Activated CD8-positive, alpha-beta T cell treated with anti-CD3 and anti-CD28 coated beads, Interleukin-2, amount 10 ng/mL, durations not matched to agents 7 days and 5 days (primary cell): Measurements from ENCODE around the gene ADAMTS17. TPM values are rescaled to one million over a fixed set of nuclear protein-coding genes. Genes with fewer than 3 reads are reported as not detected.
A peak's percentile ranks its signal among the peaks of the same experiment; 100 is the strongest.
"Not testable (repeated sequence)": the region's sequence is repeated elsewhere in the genome, so short reads cannot be mapped to it uniquely, and the experiment has no call there.

Source experiments
- ATAC-seq: fragments of 150-1000 bp; cut with Tn5 transposase; one replicate; pipeline ENCODE4 v1.10.0; 2021; ENCODE audit warnings: moderate library complexity
- CTCF ChIA-PET: fragments of 350-600 bp; sonication (Branson Sonifier 250); formaldehyde crosslinking; loops from one replicate; lab custom pipeline; 2021; ENCODE audit warnings: antibody characterized with exemption; lab: Charles Lee
- POLR2A ChIA-PET: fragments of 350-600 bp; sonication (Branson Sonifier 250); formaldehyde crosslinking; loops from one replicate; lab custom pipeline; 2021; ENCODE audit warnings: antibody characterized with exemption; lab: Charles Lee
- DNase-seq: peaks from one replicate; pipeline ENCODE4 v3.0.0-alpha.2; 2020
- H3K27ac Mint-ChIP-seq: one replicate; pipeline ENCODE4 v1.8.0; 2021; ENCODE audit warnings: mild to moderate bottlenecking, mixed read lengths
- H3K27me3 Mint-ChIP-seq: one replicate; pipeline ENCODE4 v1.8.0; 2021; ENCODE audit warnings: low read depth, mixed read lengths
- H3K36me3 Mint-ChIP-seq: one replicate; pipeline ENCODE4 v1.8.0; 2021; ENCODE audit warnings: low read depth, mixed read lengths
- H3K4me1 Mint-ChIP-seq: one replicate; pipeline ENCODE4 v1.8.0; 2021; ENCODE audit warnings: low read depth, mixed read lengths
- H3K4me3 Mint-ChIP-seq: one replicate; pipeline ENCODE4 v1.8.0; 2021; ENCODE audit warnings: mild to moderate bottlenecking, mixed read lengths
- H3K9me3 Mint-ChIP-seq: one replicate; pipeline ENCODE4 v1.8.0; 2022; ENCODE audit warnings: mixed read lengths; ENCODE audit not compliant: insufficient read depth
- total RNA-seq, 2 experiments: library from RNA; stranded (reverse); gene quantifications; one replicate each; pipeline ENCODE4 v1.2.3, GENCODE V29; 2021

The ADAMTS17 gene
- total RNA-seq, 2 experiments from 2014 or later: 5.1 to 6.0 TPM

DNA sequence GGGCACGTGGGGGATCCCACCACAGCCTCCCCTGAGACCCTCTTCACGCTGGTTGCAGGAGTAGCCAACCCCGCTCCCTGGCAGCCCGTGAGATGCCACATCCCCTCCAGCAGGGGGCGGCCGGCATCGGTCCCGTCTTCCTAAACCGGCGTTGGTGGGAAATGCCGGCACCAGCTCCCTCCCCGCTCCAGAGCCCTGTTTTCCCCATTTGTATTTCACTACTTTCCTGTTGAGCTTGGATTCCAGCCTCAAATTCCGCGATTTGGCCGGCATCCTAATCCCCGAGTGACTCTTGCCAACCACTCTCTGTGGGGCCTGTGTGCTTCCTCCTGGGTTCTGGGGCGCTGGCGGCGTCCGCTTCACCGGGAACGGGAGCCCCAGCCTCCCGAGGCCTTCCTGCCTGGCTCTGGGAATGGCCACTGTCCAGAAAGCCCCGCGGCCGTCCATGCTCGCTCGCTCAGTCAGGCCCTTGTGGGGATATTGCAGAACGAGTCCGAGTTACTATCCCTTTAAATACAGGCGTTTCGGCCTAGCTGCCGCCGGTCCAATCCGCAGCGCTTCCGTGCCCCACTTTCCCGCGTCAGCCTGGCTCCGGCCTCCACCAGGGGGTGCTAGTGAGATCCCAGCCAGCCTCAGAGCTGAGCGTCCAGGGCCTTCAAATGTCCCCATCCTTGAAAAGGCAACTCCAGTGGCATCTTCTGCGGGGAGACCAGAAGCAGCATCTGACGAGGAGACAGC is 8.1 kb upstream of the ADAMTS17 start:
- ChIA-PET CTCF (interaction anchor here (0.6 to 7.7 kb wide), 74 partner anchors 9 to 768 kb away, joined by 3 to 148 read pairs (median 5); partner anchors contain the start of genes ADAMTS17, ASB7, CERS3 and LINS1), POLR2A (interaction anchor here (2.1 kb wide), 1 partner anchor 253 kb away, joined by 14 read pairs; the partner anchor contains the start of genes ASB7 and LINS1)
- Mint-ChIP-seq H3K9me3 (no peaks in the 10 kb centered on the region), H3K4me1 (peaks cover 9% of the 10 kb centered on the region), H3K36me3 (no peaks in the 10 kb centered on the region), H3K27me3 (peaks cover 9% of the 10 kb centered on the region), H3K4me3 (peak overlapping the region; percentile 83), H3K27ac (peak overlapping the region; percentile 88)
- peak; percentile 98 for ATAC-seq
- peak; percentile 91 for DNase-seq

DNA sequence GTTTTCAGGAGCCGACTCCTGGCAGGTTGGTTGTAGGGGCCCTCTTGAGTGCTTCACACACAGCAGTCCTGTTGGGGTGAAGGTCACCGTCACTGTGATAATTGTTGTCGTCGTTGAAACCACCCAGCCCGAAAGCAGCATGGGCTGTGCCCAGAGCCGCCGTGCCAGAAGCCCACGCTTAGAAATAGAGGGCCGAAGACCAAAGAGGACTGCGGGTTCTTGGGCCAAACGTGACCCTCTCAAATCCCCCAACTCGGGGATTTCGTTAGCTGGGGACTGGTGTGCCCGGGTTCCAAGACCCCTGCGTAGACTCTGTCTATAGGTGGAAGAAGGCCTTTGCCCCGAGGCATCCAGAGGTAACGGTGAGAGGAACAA is 7.5 kb upstream of the ADAMTS17 start:
- H3K36me3 Mint-ChIP-seq: no peaks in the 10 kb centered on the region
- POLR2A ChIA-PET: interaction anchor here (2.1 kb wide), 1 partner anchor 253 kb away, joined by 14 read pairs; the partner anchor contains the start of genes ASB7 and LINS1
- no peak overlapping the region for H3K27ac Mint-ChIP-seq
- H3K9me3 Mint-ChIP-seq: no peaks in the 10 kb centered on the region
- H3K27me3 Mint-ChIP-seq: peaks cover 6% of the 10 kb centered on the region
- DNase-seq (no peak), ATAC-seq (no peak)
- peaks cover 9% of the 10 kb centered on the region for H3K4me1 Mint-ChIP-seq
- CTCF ChIA-PET: interaction anchor here (0.7 to 7.7 kb wide), 51 partner anchors 10 to 670 kb away, joined by 3 to 148 read pairs (median 7); partner anchors contain the start of genes ADAMTS17, ASB7, CERS3 and LINS1
- peak overlapping the region; percentile 83 for H3K4me3 Mint-ChIP-seq

DNA sequence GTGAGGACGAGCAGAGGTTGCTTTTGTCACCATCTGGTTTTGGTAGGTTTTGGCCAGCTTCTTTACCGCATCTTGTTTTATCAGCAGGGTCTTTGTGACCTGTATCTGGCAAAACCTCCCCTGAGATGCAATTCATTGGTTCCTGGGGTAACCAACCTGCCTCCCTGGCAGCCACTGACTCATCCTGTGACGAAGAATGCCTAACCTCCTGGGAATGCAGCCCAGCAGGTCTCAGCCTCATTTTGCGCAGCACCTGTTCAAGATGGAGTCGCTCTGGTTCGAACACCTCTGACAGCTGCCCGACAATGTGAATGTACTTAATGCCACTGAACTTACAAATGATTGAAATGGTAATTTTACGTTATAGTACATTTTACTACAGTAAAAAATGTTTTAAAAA is 6.8 kb upstream of the ADAMTS17 start:
- ChIA-PET CTCF (interaction anchor here (0.7 to 7.7 kb wide), 18 partner anchors 10 to 660 kb away, joined by 3 to 148 read pairs (median 14); partner anchors contain the start of genes ADAMTS17, ASB7 and LINS1), POLR2A (interaction anchor here (1.5 kb wide), 1 partner anchor 249 kb away, joined by 3 read pairs; no protein-coding TSS in a partner anchor)
- ATAC-seq: no peak
- no peak for DNase-seq
- peaks cover 6% of the 10 kb centered on the region for H3K27me3 Mint-ChIP-seq
- H3K9me3 Mint-ChIP-seq: no peaks in the 10 kb centered on the region
- no peak overlapping the region for H3K4me3 Mint-ChIP-seq
- H3K36me3 Mint-ChIP-seq: no peaks in the 10 kb centered on the region
- peaks cover 9% of the 10 kb centered on the region for H3K4me1 Mint-ChIP-seq
- no peak overlapping the region for H3K27ac Mint-ChIP-seq

- POLR2A ChIA-PET: interaction anchor here (1.5 kb wide), 1 partner anchor 250 kb away, joined by 3 read pairs; no protein-coding TSS in a partner anchor
- DNase-seq (no peak), ATAC-seq (no peak)
- no peak overlapping the region for H3K4me3 Mint-ChIP-seq
- H3K27me3 Mint-ChIP-seq: peaks cover 10% of the 10 kb centered on the region
- no peak overlapping the region for H3K27ac Mint-ChIP-seq
- no peaks in the 10 kb centered on the region for H3K9me3 Mint-ChIP-seq
- CTCF ChIA-PET: interaction anchor here (2.3 to 7.7 kb wide), 3 partner anchors 8 to 660 kb away, joined by 8 to 148 read pairs (median 62); partner anchors contain the start of gene ADAMTS17
- H3K36me3 Mint-ChIP-seq: no peaks in the 10 kb centered on the region
- H3K4me1 Mint-ChIP-seq: peaks cover 14% of the 10 kb centered on the region
These were observed 5.2 kb upstream of the ADAMTS17 start for GRCh38 chr15:100346866-100347512.

DNA sequence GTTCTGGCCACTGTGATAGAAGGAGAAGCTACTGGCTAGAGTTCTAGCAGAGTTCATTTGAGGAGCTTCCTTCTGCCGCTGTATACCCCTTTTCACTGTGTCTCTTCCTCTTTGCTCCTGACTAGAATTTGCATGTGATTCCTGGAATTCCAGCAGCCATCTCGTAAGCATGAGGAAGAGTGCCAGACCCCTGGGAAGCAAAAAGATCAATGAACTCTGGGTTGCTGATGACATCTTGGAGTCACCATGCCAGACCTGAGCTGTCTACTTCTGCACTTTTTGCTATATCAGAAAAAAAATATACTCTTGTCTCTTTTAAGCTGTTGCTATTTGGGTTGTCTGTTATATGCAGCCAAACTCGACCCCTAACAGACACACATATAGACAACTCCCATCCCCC is 3.7 kb upstream of the ADAMTS17 start:
- H3K27ac Mint-ChIP-seq: no peak overlapping the region
- H3K27me3 Mint-ChIP-seq: peaks cover 11% of the 10 kb centered on the region
- DNase-seq (no peak), ATAC-seq (no peak)
- peaks cover 13% of the 10 kb centered on the region for H3K4me1 Mint-ChIP-seq
- no peaks in the 10 kb centered on the region for H3K9me3 Mint-ChIP-seq
- H3K4me3 Mint-ChIP-seq: no peak overlapping the region
- POLR2A ChIA-PET: interaction anchor here (1.0 to 1.1 kb wide), 2 partner anchors 251 to 257 kb away, joined by 3 to 4 read pairs; partner anchors contain the start of gene ASB7
- no peaks in the 10 kb centered on the region for H3K36me3 Mint-ChIP-seq
- CTCF ChIA-PET: interaction anchor here (0.9 to 7.7 kb wide), 3 partner anchors 6 to 227 kb away, joined by 3 to 148 read pairs (median 4); partner anchors contain the start of gene ADAMTS17

- Mint-ChIP-seq H3K36me3 (no peaks in the 10 kb centered on the region), H3K4me3 (no peak overlapping the region), H3K27me3 (peaks cover 19% of the 10 kb centered on the region), H3K9me3 (no peaks in the 10 kb centered on the region), H3K4me1 (peaks cover 22% of the 10 kb centered on the region), H3K27ac (no peak overlapping the region)
- DNase-seq (no peak), ATAC-seq (no peak)
- POLR2A ChIA-PET: interaction anchor here (0.6 kb wide), 1 partner anchor 415 kb away, joined by 3 read pairs; no protein-coding TSS in a partner anchor
- CTCF ChIA-PET: interaction anchor here (0.8 to 8.3 kb wide), 5 partner anchors 5 to 414 kb away, joined by 3 to 148 read pairs (median 4); no protein-coding TSS in a partner anchor
These were observed 1.5 kb upstream of the ADAMTS17 start for GRCh38 chr15:100343251-100343650.

- Mint-ChIP-seq H3K27ac (no peak overlapping the region), H3K9me3 (no peaks in the 10 kb centered on the region), H3K4me1 (peaks cover 28% of the 10 kb centered on the region), H3K4me3 (no peak overlapping the region), H3K36me3 (no peaks in the 10 kb centered on the region), H3K27me3 (peaks cover 19% of the 10 kb centered on the region)
- DNase-seq (no peak), ATAC-seq (peak; percentile 29)
- CTCF ChIA-PET: interaction anchor here (1.4 to 8.3 kb wide), 5 partner anchors 7 to 531 kb away, joined by 4 to 148 read pairs (median 5); no protein-coding TSS in a partner anchor
- POLR2A ChIA-PET: interaction anchor here (1.5 kb wide), 1 partner anchor 11 kb away, joined by 5 read pairs; no protein-coding TSS in a partner anchor
These were observed 481 bp downstream of the ADAMTS17 start for GRCh38 chr15:100341239-100341749.

GRCh38 chr15:100340721-100341238 is 995 bp downstream of the ADAMTS17 start:
- H3K4me1 Mint-ChIP-seq: peaks cover 30% of the 10 kb centered on the region
- peak overlapping the region; percentile 59 for H3K4me3 Mint-ChIP-seq
- ChIA-PET CTCF (interaction anchor here (1.1 to 8.3 kb wide), 4 partner anchors 8 to 410 kb away, joined by 3 to 148 read pairs (median 62); no protein-coding TSS in a partner anchor), POLR2A (interaction anchor here (1.5 kb wide), 1 partner anchor 10 kb away, joined by 5 read pairs; no protein-coding TSS in a partner anchor)
- no peaks in the 10 kb centered on the region for H3K9me3 Mint-ChIP-seq
- no peaks in the 10 kb centered on the region for H3K36me3 Mint-ChIP-seq
- DNase-seq (no peak), ATAC-seq (peak; percentile 16)
- peak overlapping the region; percentile 46 for H3K27ac Mint-ChIP-seq
- H3K27me3 Mint-ChIP-seq: peaks cover 17% of the 10 kb centered on the region

DNA sequence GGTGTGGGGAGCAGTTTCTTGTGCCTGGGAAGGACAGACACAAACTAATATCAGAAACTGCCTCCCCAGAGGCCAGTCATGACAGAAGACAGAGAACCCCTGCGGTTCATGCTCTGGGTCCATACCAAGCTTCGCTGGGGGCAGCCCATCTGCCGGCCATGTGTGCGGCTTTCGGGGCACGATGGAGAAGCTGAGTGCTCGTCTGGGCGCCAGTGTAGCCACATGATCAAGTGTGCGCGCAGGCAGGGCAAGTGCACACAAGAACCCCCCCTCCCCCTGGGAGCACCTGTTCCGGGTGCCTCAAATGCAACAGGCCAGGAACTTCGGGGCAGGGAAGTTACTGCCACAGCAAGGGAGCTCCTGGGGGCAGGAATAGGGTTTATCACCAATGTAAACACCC is 1.8 kb downstream of the ADAMTS17 start:
- DNase-seq (no peak), ATAC-seq (no peak)
- no peaks in the 10 kb centered on the region for H3K9me3 Mint-ChIP-seq
- peak overlapping the region; percentile 59 for H3K4me3 Mint-ChIP-seq
- POLR2A ChIA-PET: interaction anchor here (2.0 kb wide), 1 partner anchor 10 kb away, joined by 13 read pairs; no protein-coding TSS in a partner anchor
- H3K4me1 Mint-ChIP-seq: peaks cover 38% of the 10 kb centered on the region
- H3K27ac Mint-ChIP-seq: no peak overlapping the region
- H3K36me3 Mint-ChIP-seq: no peaks in the 10 kb centered on the region
- CTCF ChIA-PET: interaction anchor here (1.1 to 8.3 kb wide), 9 partner anchors 9 to 410 kb away, joined by 3 to 148 read pairs (median 6); no protein-coding TSS in a partner anchor
- peaks cover 16% of the 10 kb centered on the region for H3K27me3 Mint-ChIP-seq

- not testable (repeated sequence) for H3K4me3 Mint-ChIP-seq, DNase-seq, H3K27ac Mint-ChIP-seq, H3K9me3 Mint-ChIP-seq, H3K36me3 Mint-ChIP-seq, ATAC-seq
- Mint-ChIP-seq H3K27me3 (peaks cover 16% of the 10 kb centered on the region), H3K4me1 (peaks cover 44% of the 10 kb centered on the region)
- POLR2A ChIA-PET: interaction anchor here (1.2 to 2.0 kb wide), 2 partner anchors 9 to 409 kb away, joined by 4 to 13 read pairs; no protein-coding TSS in a partner anchor
- CTCF ChIA-PET: interaction anchor here (0.7 to 8.3 kb wide), 38 partner anchors 9 to 1067 kb away, joined by 3 to 148 read pairs (median 4); no protein-coding TSS in a partner anchor
These were observed 2.3 kb downstream of the ADAMTS17 start for GRCh38 chr15:100339451-100339850.
